ENCODE results near the gene TET2.

Gene TET2

DNA sequence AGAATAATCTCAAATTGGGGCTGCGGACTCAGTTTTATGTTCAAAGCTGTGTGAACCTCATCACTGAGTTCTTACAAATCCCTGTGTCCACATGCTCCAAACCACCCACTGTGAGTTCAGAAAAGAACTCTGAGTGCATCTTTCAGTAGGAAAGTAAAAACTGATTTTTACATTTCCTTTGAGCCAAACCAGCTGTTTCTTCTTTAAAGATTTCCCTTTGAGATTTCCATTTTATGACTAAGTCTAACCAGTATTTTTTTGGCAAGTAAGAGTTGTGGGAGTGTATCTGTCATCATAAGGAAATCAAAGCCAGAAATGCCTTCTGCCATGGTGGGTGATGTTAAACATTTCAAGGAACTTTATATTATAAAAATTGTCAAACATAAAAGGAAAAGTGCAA, 100.0 kb downstream of the TET2 start:
- TF ChIP-seq, protein P1, sequence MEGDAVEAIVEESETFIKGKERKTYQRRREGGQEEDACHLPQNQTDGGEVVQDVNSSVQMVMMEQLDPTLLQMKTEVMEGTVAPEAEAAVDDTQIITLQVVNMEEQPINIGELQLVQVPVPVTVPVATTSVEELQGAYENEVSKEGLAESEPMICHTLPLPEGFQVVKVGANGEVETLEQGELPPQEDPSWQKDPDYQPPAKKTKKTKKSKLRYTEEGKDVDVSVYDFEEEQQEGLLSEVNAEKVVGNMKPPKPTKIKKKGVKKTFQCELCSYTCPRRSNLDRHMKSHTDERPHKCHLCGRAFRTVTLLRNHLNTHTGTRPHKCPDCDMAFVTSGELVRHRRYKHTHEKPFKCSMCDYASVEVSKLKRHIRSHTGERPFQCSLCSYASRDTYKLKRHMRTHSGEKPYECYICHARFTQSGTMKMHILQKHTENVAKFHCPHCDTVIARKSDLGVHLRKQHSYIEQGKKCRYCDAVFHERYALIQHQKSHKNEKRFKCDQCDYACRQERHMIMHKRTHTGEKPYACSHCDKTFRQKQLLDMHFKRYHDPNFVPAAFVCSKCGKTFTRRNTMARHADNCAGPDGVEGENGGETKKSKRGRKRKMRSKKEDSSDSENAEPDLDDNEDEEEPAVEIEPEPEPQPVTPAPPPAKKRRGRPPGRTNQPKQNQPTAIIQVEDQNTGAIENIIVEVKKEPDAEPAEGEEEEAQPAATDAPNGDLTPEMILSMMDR (IDR thresholded peaks at IDR 0.05; ENCODE audit: low read depth, low read length): no peak
- H3K4me3 ChIP-seq (ENCODE audit: low read depth, low read length): no peak overlapping the region

DNA sequence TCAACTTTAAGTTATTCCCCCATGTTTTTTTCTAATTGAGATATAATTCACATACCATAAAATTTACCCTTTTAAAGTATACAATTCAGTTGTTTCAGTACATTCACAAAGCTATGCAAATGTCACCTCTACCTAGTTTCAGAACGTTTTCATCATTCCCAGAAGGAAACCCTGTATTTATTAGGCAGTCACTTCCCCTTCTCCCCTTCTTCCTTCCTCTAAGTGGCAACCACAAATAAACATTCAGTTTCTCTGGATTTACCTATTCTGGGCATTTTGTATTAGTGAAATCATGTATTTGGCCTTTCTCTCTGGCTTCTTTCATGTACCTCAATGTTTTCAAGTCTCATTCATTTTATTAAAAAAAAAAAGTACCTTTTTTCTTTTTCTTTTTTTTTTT, 101.9 kb downstream of the TET2 start:
- TF ChIP-seq, protein P1 (IDR thresholded peaks at IDR 0.05; ENCODE audit: low read depth, low read length): no peak
- H3K4me3 ChIP-seq (ENCODE audit: low read depth, low read length): no peak overlapping the region

DNA sequence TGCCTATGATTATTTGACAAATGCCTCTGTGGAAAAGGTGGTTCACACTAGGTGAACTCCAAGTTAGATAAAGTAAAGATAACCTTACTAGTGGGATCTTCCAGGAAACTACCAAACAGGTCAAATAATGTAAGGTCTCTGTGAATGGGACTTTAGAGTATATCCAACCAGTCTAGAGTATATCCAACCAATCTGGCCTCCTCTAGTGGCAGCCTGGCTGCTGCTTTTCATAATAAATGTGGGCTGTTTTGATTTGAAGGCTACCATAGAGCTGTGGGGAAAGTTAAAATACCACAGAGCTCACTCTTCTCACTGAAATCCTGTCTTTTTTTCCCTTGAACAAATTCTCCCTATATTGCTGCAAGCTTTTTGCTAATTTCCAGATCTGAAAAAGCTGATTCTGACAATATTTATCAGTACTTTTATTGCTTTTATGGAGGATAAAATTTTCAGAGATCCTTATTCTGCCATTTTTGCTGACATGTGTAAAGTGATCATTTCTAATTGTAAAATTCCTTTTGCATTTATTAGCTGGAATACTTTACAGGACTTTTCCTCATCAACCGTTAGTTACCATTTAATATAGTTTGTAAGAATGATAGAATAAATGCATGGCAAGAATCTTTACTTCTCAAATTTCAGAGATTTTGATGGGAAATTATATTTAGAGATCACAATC, 111.3 kb downstream of the TET2 start:
- TF ChIP-seq, protein P1 (IDR thresholded peaks at IDR 0.05; ENCODE audit: low read depth, low read length): no peak

DNA sequence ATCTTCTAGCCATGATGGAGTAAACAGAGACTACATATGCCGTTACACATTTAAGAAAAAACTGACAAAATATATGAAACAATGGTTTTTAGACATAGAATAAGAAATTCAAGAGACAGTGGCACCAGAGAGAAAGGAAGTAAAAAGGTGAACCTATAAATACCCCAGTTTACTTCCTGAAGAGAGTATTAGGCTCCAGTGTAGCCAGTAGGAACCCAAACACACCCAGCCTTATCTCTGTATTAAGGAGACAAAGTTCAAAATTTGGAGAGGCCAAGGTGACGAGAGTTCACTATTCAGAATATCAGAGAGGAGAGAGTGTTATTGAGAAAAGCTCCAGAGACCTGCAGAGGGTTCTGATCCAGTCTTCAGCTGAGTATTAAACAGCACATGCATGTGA, 119.0 kb downstream of the TET2 start:
- TF ChIP-seq, protein P1 (IDR thresholded peaks at IDR 0.05; ENCODE audit: low read depth, low read length): no peak
- no peak overlapping the region for H3K4me3 ChIP-seq (ENCODE audit: low read depth, low read length)

More for the DNA sequence above, 111.3 kb downstream of the TET2 start:
- no peak overlapping the region for H3K4me3 ChIP-seq (ENCODE audit: low read depth, low read length)

DNA sequence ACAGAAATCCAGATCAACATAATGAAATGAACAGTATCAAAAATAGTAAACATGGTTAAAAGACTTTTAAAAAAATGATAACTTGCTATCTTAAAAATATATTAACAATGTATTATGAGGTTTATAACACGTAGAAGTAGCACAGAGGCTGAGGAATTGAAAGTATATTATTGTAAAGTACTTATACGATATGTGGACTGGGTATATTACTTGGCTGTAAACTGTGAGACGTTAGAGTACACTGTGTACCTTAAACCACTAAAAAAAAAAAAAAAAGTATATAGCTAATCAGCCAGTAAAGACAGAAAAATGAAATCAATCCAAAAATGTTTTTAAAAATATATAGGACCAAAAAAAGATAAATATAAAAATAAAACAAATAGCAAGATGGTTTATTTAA, 120.6 kb downstream of the TET2 start:
- TF ChIP-seq, protein P1 (IDR thresholded peaks at IDR 0.05; ENCODE audit: low read depth, low read length): no peak

DNA sequence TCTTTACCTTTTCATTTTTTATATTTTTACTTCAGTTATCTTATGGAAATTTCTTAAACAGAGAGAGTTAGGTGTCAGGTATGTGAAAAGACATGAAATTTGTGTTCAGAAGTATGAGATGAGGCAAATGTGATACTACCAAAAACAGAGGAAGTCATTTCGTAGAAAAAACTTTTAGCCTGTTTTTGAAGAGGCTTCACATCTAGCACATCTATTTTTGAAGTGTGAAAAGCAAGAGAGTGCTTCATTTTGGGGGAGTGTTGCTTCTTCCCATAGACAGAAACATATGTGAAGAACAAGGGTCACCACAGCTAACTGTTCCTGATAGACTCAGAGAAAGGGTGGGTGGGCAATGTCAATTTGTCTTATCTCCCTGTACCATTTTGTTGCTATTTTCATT, 125.3 kb downstream of the TET2 start:
- TF ChIP-seq, protein P1 (IDR thresholded peaks at IDR 0.05; ENCODE audit: low read depth, low read length): no peak
- H3K4me3 ChIP-seq (ENCODE audit: low read depth, low read length): no peak overlapping the region

More for the DNA sequence above, 120.6 kb downstream of the TET2 start:
- H3K4me3 ChIP-seq (ENCODE audit: low read depth, low read length): no peak overlapping the region

DNA sequence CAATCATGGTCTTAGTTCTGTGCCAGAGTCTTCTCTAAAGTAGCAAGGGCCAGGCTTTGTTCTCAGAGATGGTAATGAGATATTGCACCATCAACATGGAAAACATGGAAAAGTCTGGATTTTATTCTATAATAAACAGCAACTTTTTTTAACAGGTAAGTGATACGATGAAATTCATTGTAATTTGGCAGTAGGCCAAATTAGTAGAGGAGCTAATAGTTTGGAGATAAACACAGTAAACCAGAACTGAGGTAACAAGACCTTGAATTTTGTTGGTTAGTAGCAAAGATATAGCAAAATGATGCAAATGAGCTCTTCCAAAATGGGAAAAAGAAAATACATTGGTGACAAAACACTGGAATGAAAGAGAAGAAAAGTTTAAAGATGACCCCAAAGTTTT, 126.6 kb downstream of the TET2 start:
- no peak overlapping the region for H3K4me3 ChIP-seq (ENCODE audit: low read depth, low read length)
- TF ChIP-seq, protein P1 (IDR thresholded peaks at IDR 0.05; ENCODE audit: low read depth, low read length): no peak
